BLaER1 (cell line): ENCODE measurements around the gene SMPD4.
"Not testable (repeated sequence)": the region's sequence is repeated elsewhere in the genome, so short reads cannot be mapped to it uniquely, and the experiment has no call there.

Experiments used
- H3K27ac ChIP-seq: shearing (Covaris generic); formaldehyde crosslinking; 2 replicates; pipeline ENCODE4 v1.8.1; 2022
- H3K27me3 ChIP-seq: shearing (Covaris generic); formaldehyde crosslinking; 2 replicates; pipeline ENCODE4 v1.8.1; 2022
- H3K36me3 ChIP-seq: shearing (Covaris generic); formaldehyde crosslinking; 2 replicates; pipeline ENCODE4 v1.8.1; 2022
- H3K4me1 ChIP-seq: shearing (Covaris generic); formaldehyde crosslinking; 2 replicates; pipeline ENCODE4 v1.8.1; 2022
- H3K4me2 ChIP-seq: shearing (Covaris generic); formaldehyde crosslinking; 2 replicates; pipeline ENCODE4 v1.8.1; 2022
- H3K4me3 ChIP-seq: shearing (Covaris generic); formaldehyde crosslinking; 2 replicates; pipeline ENCODE4 v1.8.1; 2022
- H3K9ac ChIP-seq: shearing (Covaris generic); formaldehyde crosslinking; 2 replicates; pipeline ENCODE4 v1.8.1; 2022
- H3K9me3 ChIP-seq: shearing (Covaris generic); formaldehyde crosslinking; 2 replicates; pipeline ENCODE4 v1.8.1; 2022
- H4K20me1 ChIP-seq: shearing (Covaris generic); formaldehyde crosslinking; 2 replicates; pipeline ENCODE4 v1.8.1; 2022
- Cebpa-rat ChIP-seq: shearing (Covaris generic); IDR thresholded peaks from 2 replicates; pipeline ENCODE4 v1.8.1; 2022

Gene SMPD4

GRCh38 chr2:130141645-130142370 lies 39.6 kb downstream of the SMPD4 start:
- not testable (repeated sequence) for H3K27ac ChIP-seq, H3K4me1 ChIP-seq, H3K4me2 ChIP-seq, H4K20me1 ChIP-seq, H3K36me3 ChIP-seq, H3K4me3 ChIP-seq, H3K9me3 ChIP-seq, H3K9ac ChIP-seq
- peaks cover 28% of the 10 kb centered on the region for H3K27me3 ChIP-seq

- H4K20me1 ChIP-seq, H3K36me3 ChIP-seq, H3K4me1 ChIP-seq, H3K9ac ChIP-seq, H3K9me3 ChIP-seq, H3K4me3 ChIP-seq, H3K27ac ChIP-seq, H3K4me2 ChIP-seq: not testable (repeated sequence)
- H3K27me3 ChIP-seq = peaks cover 28% of the 10 kb centered on the region
Measured at GRCh38 chr2:130141002-130141401, 40.4 kb downstream of the SMPD4 start.

DNA sequence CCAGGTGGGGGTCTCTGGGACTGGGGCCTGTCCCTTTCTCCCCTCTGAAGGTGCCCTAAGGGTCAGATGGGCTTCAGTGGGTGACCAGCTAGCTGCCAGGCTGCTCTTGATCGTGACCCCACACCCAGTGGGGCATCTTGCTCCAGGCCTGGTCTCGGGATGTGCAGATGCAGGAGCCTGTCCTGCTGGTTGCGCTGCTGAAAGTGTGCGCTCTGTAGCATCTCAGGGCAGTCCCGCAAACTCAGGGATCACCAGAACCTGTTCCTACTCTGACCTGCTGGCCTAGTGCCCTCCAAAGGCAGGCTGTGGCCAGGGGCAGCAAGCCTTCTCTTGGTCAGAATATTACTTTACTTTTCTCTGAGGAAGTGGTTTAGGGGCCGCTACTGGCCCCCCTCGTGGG lies 40.9 kb downstream of the SMPD4 start:
- H3K27ac ChIP-seq, H4K20me1 ChIP-seq: not testable (repeated sequence)

GRCh38 chr2:130139331-130140280 lies 41.8 kb downstream of the SMPD4 start:
- H3K36me3 ChIP-seq, H3K4me3 ChIP-seq, H3K27ac ChIP-seq, H3K4me2 ChIP-seq, H3K9me3 ChIP-seq, H3K9ac ChIP-seq, H4K20me1 ChIP-seq: not testable (repeated sequence)
- Histone ChIP-seq H3K4me1 (peaks cover 18% of the 10 kb centered on the region), H3K27me3 (peaks cover 22% of the 10 kb centered on the region)

More for the DNA sequence above, 40.9 kb downstream of the SMPD4 start:
- H3K36me3 ChIP-seq, H3K4me2 ChIP-seq, H3K9me3 ChIP-seq, H3K4me3 ChIP-seq, H3K4me1 ChIP-seq, H3K9ac ChIP-seq: not testable (repeated sequence)
- peaks cover 28% of the 10 kb centered on the region for H3K27me3 ChIP-seq

DNA sequence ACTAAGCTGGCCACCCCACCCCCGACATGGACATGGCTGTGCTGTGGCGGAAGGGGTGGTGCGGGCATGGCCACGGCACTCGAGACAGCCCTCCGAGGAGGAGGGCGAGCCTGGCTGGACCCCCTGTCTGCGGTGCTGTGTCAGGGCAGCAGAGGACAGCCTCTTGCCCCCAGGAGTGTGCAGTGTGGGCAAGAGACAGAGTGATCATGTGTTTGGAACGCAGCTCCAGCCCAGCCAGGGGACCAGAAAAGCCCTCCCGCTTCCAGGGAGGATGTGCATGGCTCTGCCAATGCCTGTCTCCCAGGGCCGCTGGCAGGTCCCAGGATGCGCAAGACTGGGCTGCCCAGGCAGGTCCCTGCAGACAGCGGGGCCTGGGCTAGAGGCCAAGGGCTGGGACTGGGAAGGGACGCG lies 42.6 kb downstream of the SMPD4 start:
- H4K20me1 ChIP-seq, H3K9me3 ChIP-seq, H3K27ac ChIP-seq, H3K36me3 ChIP-seq, H3K4me2 ChIP-seq, H3K4me3 ChIP-seq, H3K9ac ChIP-seq: not testable (repeated sequence)
- Histone ChIP-seq H3K27me3 (peaks cover 15% of the 10 kb centered on the region), H3K4me1 (peaks cover 22% of the 10 kb centered on the region)

DNA sequence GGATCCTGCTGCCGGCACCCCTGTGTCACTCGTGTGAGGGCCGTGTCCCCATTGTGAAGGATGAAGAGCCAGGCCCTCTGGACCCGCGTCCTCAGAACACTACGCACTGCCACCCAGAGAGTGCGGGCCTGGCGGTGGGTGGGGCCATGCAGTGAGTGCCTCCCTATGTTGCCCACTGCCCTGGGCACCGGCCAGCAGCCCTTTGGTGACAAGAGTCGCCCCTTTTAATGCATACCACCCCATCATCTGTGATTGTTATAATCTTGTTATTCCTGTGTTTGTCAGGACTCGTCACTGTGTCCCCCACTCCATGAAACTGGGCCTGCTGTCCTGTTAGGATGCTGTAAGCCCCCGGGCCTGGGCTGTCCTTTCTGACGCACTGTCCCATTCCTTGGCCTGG lies 43.1 kb downstream of the SMPD4 start:
- H3K4me3 ChIP-seq, H3K9ac ChIP-seq, H4K20me1 ChIP-seq, H3K36me3 ChIP-seq, H3K9me3 ChIP-seq, H3K4me2 ChIP-seq, H3K27ac ChIP-seq: not testable (repeated sequence)
- peaks cover 19% of the 10 kb centered on the region for H3K4me1 ChIP-seq
- H3K27me3 ChIP-seq = peaks cover 11% of the 10 kb centered on the region

- not testable (repeated sequence) for H4K20me1 ChIP-seq
Measured at GRCh38 chr2:130137118-130137517, 44.3 kb downstream of the SMPD4 start.

DNA sequence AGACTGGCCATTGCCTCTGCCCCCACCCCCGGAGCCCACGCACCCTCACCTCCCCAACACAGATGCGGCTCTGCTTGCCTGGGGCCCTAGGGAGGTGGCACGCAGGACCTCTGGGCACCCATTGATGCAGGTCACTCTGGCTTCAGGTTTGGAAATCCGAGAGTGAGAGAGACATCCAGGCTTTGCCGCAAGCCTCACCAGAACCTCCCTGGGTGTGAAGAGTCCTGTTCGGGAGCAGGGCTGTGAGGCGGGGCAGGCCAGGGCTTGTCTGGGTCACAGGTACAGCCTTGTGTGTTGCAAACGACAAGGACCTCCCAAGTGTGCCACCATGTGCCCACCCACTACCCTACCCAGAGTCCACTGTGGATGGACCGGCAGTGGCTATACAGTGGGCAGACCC lies 44.9 kb downstream of the SMPD4 start:
- not testable (repeated sequence) for H3K4me3 ChIP-seq

More at GRCh38 chr2:130137118-130137517, 44.3 kb downstream of the SMPD4 start:
- not testable (repeated sequence) for H3K36me3 ChIP-seq, H3K27ac ChIP-seq, H3K4me2 ChIP-seq, H3K9me3 ChIP-seq, H3K27me3 ChIP-seq, H3K9ac ChIP-seq, H3K4me3 ChIP-seq
- H3K4me1 ChIP-seq = peaks cover 16% of the 10 kb centered on the region

DNA sequence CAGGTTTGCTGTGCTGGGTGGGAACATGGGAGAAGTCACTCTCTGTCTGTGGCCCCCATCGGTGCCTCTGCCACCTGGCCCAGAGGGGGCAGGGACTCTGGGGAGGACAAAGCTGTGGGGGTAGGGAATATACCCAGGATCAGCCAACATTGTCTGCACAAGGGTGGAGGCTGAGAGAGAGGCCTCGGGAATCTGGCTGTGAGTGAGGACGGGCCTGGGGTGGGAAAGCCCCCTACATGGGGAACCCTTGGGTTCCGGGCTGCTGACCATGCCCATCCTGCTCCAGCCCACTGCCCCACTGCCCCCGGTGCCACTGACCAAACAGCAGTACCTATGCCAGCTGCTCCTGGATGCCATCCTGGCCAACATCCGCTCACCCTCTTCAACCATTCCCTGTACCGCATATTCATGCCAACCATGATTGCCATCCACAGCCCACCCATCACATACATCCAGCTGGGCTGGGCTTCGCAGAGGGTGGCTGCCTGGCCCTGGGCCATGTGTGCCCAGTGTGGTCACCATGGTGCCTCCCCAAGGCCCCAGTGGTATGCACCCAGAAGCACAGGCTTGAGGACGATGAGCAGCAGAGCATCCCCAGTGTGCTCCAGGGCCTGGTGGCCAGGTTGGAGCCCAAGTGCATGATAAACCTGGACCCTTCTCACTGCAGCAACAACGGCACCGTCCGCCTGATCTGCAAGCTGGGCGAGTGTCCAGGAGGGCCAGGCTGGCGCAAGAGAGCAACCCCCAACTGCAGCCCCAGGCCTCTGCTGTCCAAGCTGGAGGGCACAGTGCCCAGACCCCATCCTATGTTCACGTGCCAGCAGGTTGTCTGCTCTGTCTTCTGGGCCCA lies 45.5 kb downstream of the SMPD4 start:
- Histone ChIP-seq H3K4me3 (no peak overlapping the region), H3K9me3 (no peaks in the 10 kb centered on the region), H3K4me2 (0 out of 2 replicates have a peak overlapping the region, but pooled peaks have one; percentile 7), H3K4me1 (peaks cover 16% of the 10 kb centered on the region), H3K36me3 (no peaks in the 10 kb centered on the region), H3K9ac (no peak overlapping the region), H4K20me1 (no peaks in the 10 kb centered on the region), H3K27me3 (no peaks in the 10 kb centered on the region), H3K27ac (no peak overlapping the region)
- TF ChIP-seq Cebpa-rat = no peak

More for the DNA sequence above, 44.9 kb downstream of the SMPD4 start:
- not testable (repeated sequence) for H3K4me2 ChIP-seq, H3K36me3 ChIP-seq, H4K20me1 ChIP-seq, H3K9me3 ChIP-seq, H3K27me3 ChIP-seq, H3K27ac ChIP-seq, H3K9ac ChIP-seq
- H3K4me1 ChIP-seq = peaks cover 16% of the 10 kb centered on the region

- H3K4me1 ChIP-seq, H3K4me3 ChIP-seq, H4K20me1 ChIP-seq, H3K36me3 ChIP-seq, H3K27ac ChIP-seq, H3K27me3 ChIP-seq, H3K9ac ChIP-seq, H3K9me3 ChIP-seq, H3K4me2 ChIP-seq: not testable (repeated sequence)
Measured at GRCh38 chr2:130129120-130129829, 52.1 kb downstream of the SMPD4 start, which contains the start of gene POTEF. TSS of gene POTEF (minus strand) at chr2:130129222. CDS start at chr2:130120515, 8,707 bp downstream.

GRCh38 chr2:130128464-130128863 lies 52.9 kb downstream of the SMPD4 start:
- H3K27me3 ChIP-seq, H3K4me3 ChIP-seq: not testable (repeated sequence)

GRCh38 chr2:130127726-130128125 lies 53.7 kb downstream of the SMPD4 start:
- not testable (repeated sequence) for H3K27ac ChIP-seq, H4K20me1 ChIP-seq, H3K4me3 ChIP-seq

More at GRCh38 chr2:130128464-130128863, 52.9 kb downstream of the SMPD4 start:
- not testable (repeated sequence) for H3K9ac ChIP-seq, H3K4me1 ChIP-seq, H3K27ac ChIP-seq, H3K36me3 ChIP-seq, H4K20me1 ChIP-seq, H3K9me3 ChIP-seq, H3K4me2 ChIP-seq

DNA sequence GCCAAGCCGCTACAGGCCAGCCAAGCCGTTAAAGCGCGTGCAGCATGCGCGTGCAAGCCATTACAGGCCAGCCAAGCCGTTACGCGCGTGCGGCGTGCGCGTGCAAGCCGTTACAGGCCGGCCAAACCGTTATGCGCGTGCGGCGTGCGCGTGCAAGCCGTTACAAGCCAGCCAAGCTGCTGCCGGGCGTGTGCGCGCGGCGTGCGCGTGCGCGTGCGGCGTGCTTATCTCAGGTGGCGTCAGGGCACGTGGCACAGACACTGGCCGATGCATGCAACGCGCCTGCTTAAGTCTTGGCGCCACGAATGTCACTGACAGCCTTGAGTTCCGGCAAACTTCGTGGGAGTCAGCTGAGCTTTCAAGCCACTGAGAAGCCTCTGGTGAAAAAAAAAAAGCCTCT lies 60.5 kb downstream of the SMPD4 start:
- not testable (repeated sequence) for H3K4me2 ChIP-seq, H3K4me1 ChIP-seq, H4K20me1 ChIP-seq, H3K9me3 ChIP-seq, H3K27ac ChIP-seq, H3K4me3 ChIP-seq, H3K9ac ChIP-seq, H3K27me3 ChIP-seq, H3K36me3 ChIP-seq

More at GRCh38 chr2:130127726-130128125, 53.7 kb downstream of the SMPD4 start:
- not testable (repeated sequence) for H3K9ac ChIP-seq, H3K4me2 ChIP-seq, H3K27me3 ChIP-seq, H3K9me3 ChIP-seq, H3K4me1 ChIP-seq, H3K36me3 ChIP-seq
